Measurements from ENCODE around the gene CDH23.
"Not testable (repeated sequence)": the region's sequence is repeated elsewhere in the genome, so short reads cannot be mapped to it uniquely, and the experiment has no call there.

CDH23 gene

GRCh38 chr10:71597821-71598498 is 201.2 kb downstream of the CDH23 start:
- no peak for DNase-seq (ENCODE audit: low read depth in 3 of 3, low spot score in 1 of 3)

GRCh38 chr10:71598621-71599055 is 201.9 kb downstream of the CDH23 start:
- DNase-seq (ENCODE audit: low read depth in 3 of 3, low spot score in 1 of 3) = no peak

- no peak for DNase-seq (ENCODE audit: low read depth in 3 of 3, low spot score in 1 of 3)
These were observed 202.8 kb downstream of the CDH23 start for GRCh38 chr10:71599518-71599917.

- not testable (repeated sequence) for DNase-seq (ENCODE audit: low read depth in 3 of 3, low spot score in 1 of 3)
These were observed 203.5 kb downstream of the CDH23 start for GRCh38 chr10:71600242-71600641.

GRCh38 chr10:71600849-71601248 is 204.1 kb downstream of the CDH23 start:
- DNase-seq (ENCODE audit: low read depth in 3 of 3, low spot score in 1 of 3) = no peak

- DNase-seq (ENCODE audit: low read depth in 3 of 3, low spot score in 1 of 3) = no peak
These were observed 204.6 kb downstream of the CDH23 start for GRCh38 chr10:71601273-71601672.

- no peak for DNase-seq (ENCODE audit: low read depth in 3 of 3, low spot score in 1 of 3)
These were observed 206.4 kb downstream of the CDH23 start for GRCh38 chr10:71603150-71603549.

GRCh38 chr10:71603754-71604153 is 207.0 kb downstream of the CDH23 start:
- no peak for DNase-seq (ENCODE audit: low read depth in 3 of 3, low spot score in 1 of 3)

GRCh38 chr10:71604324-71605018 is 207.8 kb downstream of the CDH23 start:
- no peak for DNase-seq (ENCODE audit: low read depth in 3 of 3, low spot score in 1 of 3)

- no peak for DNase-seq (ENCODE audit: low read depth in 3 of 3, low spot score in 1 of 3)
These were observed 208.7 kb downstream of the CDH23 start for GRCh38 chr10:71605263-71605962.

GRCh38 chr10:71606257-71607081 is 209.7 kb downstream of the CDH23 start:
- DNase-seq (ENCODE audit: low read depth in 3 of 3, low spot score in 1 of 3) = no peak

GRCh38 chr10:71607082-71607443 is 210.3 kb downstream of the CDH23 start:
- no peak for DNase-seq (ENCODE audit: low read depth in 3 of 3, low spot score in 1 of 3)

GRCh38 chr10:71608819-71609768 is 212.4 kb downstream of the CDH23 start:
- DNase-seq (ENCODE audit: low read depth in 3 of 3, low spot score in 1 of 3) = peak; percentile 14 to 43 (median 21)

GRCh38 chr10:71610651-71611050 is 213.9 kb downstream of the CDH23 start:
- no peak for DNase-seq (ENCODE audit: low read depth in 3 of 3, low spot score in 1 of 3)

GRCh38 chr10:71611131-71611530 is 214.4 kb downstream of the CDH23 start:
- DNase-seq (ENCODE audit: low read depth in 3 of 3, low spot score in 1 of 3) = no peak

GRCh38 chr10:71611709-71612422 is 215.1 kb downstream of the CDH23 start:
- DNase-seq (ENCODE audit: low read depth in 3 of 3, low spot score in 1 of 3) = no peak

- DNase-seq (ENCODE audit: low read depth in 3 of 3, low spot score in 1 of 3) = no peak
These were observed 216.6 kb downstream of the CDH23 start for GRCh38 chr10:71613261-71613777.

- no peak for DNase-seq (ENCODE audit: low read depth in 3 of 3, low spot score in 1 of 3)
These were observed 217.2 kb downstream of the CDH23 start for GRCh38 chr10:71613877-71614276.

- no peak for DNase-seq (ENCODE audit: low read depth in 3 of 3, low spot score in 1 of 3)
These were observed 218.2 kb downstream of the CDH23 start for GRCh38 chr10:71614946-71615345.

Data from stimulated activated CD4-positive, alpha-beta T cell treated with anti-CD3 and anti-CD28 coated beads, TNF-alpha, amount 100 ng/mL, for 1 hour (primary cell).